ENCODE measurements around the gene MEX3C.

Gene MEX3C

DNA sequence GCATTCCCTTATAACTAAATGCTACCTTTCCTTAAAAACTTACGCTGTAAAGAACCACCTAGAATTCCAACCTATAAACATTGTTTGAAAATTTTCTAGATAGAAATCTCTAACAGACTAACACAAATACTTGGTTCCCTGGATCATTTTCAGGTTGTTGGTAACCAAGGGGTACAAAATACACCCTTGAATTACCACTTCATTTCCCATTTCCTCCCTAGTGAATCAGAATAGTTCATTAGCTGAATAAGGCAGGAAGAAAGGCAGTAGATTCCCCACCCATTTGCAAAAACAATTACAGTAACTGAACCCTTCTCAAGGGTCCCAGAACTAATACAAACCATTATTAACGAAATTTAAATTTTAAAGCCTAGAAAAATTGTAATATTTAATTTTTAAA lies 5.5 kb downstream of the MEX3C start:
- DNase-seq (ENCODE audit: low read depth, low spot score): no peak
- no peak overlapping the region for H3K4me3 ChIP-seq (ENCODE audit: low read depth, low read length)
- in situ Hi-C loops (cut with HindIII; ENCODE audit: low sequenced_read_pairs): no loop called here

DNA sequence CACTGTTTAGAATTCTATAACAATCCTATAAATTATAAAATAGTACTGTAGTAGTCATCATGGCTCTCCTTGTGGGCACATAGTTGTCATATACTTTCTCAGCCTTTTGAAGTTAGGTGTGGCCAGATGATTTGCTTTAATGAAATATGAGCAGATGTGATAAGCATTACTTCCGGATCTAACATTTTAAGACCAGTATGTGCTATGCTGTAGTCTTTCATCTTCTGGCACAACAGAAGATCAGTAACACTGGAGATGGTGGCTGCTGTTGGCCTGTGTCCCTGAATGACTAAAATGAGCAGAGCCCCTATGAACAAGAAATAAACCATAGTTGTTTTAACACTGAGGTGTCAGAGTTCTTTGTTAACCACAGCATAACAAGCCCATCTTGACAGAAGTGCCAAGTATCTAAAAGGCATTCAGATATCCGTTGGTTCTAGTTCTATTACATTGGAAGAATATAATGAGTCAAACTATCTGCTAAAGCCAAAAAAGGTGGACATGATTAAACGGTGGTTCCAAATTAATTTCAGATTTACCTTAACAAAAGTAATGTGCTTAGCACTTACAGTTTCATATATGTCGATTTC lies 6.3 kb downstream of the MEX3C start:
- no peak overlapping the region for H3K4me3 ChIP-seq (ENCODE audit: low read depth, low read length)
- in situ Hi-C loops (cut with HindIII; ENCODE audit: low sequenced_read_pairs): no loop called here
- DNase-seq (ENCODE audit: low read depth, low spot score): no peak
- TF ChIP-seq, protein P1, sequence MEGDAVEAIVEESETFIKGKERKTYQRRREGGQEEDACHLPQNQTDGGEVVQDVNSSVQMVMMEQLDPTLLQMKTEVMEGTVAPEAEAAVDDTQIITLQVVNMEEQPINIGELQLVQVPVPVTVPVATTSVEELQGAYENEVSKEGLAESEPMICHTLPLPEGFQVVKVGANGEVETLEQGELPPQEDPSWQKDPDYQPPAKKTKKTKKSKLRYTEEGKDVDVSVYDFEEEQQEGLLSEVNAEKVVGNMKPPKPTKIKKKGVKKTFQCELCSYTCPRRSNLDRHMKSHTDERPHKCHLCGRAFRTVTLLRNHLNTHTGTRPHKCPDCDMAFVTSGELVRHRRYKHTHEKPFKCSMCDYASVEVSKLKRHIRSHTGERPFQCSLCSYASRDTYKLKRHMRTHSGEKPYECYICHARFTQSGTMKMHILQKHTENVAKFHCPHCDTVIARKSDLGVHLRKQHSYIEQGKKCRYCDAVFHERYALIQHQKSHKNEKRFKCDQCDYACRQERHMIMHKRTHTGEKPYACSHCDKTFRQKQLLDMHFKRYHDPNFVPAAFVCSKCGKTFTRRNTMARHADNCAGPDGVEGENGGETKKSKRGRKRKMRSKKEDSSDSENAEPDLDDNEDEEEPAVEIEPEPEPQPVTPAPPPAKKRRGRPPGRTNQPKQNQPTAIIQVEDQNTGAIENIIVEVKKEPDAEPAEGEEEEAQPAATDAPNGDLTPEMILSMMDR (IDR thresholded peaks at IDR 0.05; ENCODE audit: low read depth, low read length): no peak

More for the DNA sequence above, 5.5 kb downstream of the MEX3C start:
- TF ChIP-seq, protein P1 (IDR thresholded peaks at IDR 0.05; ENCODE audit: low read depth, low read length): no peak

DNA sequence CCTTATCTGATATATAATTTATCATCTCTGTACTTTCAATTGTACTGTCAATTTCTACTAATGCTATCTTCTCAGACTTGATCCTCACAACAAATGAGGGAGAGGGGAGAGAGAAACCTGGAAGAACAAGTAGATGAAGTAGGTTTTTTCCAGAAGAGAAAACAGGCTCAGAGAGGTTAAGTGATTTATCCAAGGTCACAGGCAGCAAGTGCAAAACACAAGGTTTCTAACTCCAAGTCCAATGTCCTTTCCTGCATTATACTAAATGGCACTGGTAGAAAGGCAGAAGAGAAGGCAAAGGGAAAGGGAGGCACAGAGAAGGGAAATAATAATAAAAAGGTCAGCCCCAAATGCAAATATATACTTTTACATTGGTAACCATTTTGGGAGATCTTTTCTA lies 7.5 kb downstream of the MEX3C start:
- TF ChIP-seq, protein P1 (IDR thresholded peaks at IDR 0.05; ENCODE audit: low read depth, low read length): no peak
- DNase-seq (ENCODE audit: low read depth, low spot score): no peak
- H3K4me3 ChIP-seq (ENCODE audit: low read depth, low read length): no peak overlapping the region
- in situ Hi-C loops (cut with HindIII; ENCODE audit: low sequenced_read_pairs): no loop called here

DNA sequence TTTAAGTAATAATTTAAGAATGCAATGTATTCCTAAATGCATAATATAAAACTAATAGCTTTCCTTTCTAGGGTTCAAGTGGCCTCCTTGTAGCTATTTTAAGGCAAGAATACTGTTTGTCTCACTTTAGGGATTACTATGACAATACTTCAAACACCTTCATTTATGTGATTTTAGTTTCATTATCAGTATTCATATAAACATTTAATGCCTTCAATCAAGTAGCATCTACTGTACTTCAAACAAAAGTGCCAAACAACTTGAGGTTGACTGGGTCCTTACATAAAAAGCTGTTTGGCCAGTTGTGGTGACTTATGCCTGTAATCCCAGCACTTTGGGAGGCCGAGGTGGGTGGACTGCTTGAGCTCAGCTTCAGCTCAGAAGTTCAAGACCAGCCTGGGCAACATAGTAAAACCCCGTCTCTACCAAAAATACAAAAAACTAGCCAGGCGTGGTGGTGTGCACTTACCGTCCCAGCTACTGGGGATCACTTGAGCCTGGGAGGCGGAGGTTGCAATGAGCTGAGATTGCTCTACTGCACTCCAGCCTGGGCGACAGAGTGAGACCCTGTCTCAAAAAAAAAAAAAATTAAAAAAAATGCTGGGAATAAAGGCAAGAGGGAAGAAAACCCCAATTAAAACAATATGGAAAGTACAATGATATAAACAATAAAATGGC lies 9.3 kb downstream of the MEX3C start:
- TF ChIP-seq, protein P1 (IDR thresholded peaks at IDR 0.05; ENCODE audit: low read depth, low read length): no peak
- no peak for DNase-seq (ENCODE audit: low read depth, low spot score)
- in situ Hi-C loops (cut with HindIII; ENCODE audit: low sequenced_read_pairs): no loop called here
- no peak overlapping the region for H3K4me3 ChIP-seq (ENCODE audit: low read depth, low read length)

DNA sequence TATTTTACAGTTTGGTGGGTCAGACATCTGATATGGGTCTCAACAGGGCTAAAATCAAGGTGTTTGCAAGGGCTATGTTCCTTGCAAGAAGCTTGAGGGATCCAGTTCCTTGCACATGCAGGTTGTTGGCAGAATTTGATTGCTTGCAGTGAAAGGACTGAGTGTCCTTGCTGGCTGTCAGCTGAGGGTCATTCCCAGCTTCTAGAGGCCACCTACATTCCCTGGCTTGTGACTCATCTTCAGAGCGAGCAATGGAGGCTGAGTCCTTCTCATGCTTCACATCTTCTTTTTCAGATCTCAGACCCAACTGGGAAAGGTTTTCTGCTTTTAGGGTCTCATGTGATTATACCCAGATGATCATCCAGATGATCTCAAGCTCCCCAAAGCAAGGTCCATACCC lies 12.4 kb downstream of the MEX3C start:
- no peak for DNase-seq (ENCODE audit: low read depth, low spot score)
- no peak overlapping the region for H3K4me3 ChIP-seq (ENCODE audit: low read depth, low read length)
- in situ Hi-C loops (cut with HindIII; ENCODE audit: low sequenced_read_pairs): no loop called here
- TF ChIP-seq, protein P1 (IDR thresholded peaks at IDR 0.05; ENCODE audit: low read depth, low read length): no peak

DNA sequence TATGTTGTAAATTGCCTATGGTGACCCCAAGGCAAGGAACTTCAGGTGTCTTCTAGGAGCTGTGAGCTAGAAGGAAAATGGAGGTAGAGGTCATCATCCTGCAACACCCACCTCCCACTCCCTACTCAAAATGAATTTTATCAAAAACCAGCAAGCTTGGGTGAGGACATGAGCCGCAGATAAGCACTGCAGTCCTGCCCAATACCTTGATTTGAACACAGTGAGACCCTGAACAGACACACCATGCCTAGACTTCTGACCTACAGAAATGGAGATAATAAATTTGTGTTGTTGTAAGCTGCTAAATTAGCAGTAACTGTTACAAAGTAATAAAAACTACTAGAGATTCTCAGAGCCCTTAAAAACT lies 13.4 kb downstream of the MEX3C start:
- TF ChIP-seq, protein P1 (IDR thresholded peaks at IDR 0.05; ENCODE audit: low read depth, low read length): no peak
- H3K4me3 ChIP-seq (ENCODE audit: low read depth, low read length): no peak overlapping the region
- no peak for DNase-seq (ENCODE audit: low read depth, low spot score)
- in situ Hi-C loops (cut with HindIII; ENCODE audit: low sequenced_read_pairs): no loop called here
